ENCODE data around the gene FRMPD2.

GRCh38 chr10:48232717-48233447 lies 41.6 kb downstream of the FRMPD2 start:
- TF ChIP-seq CTCF (IDR thresholded peaks at IDR 0.05; ENCODE audit: poor library complexity) (no peak), EZH2 (IDR thresholded peaks at IDR 0.05; ENCODE audit: borderline replicate concordance) (no peak)

Data from hepatocyte (in vitro differentiated cells).